LHCN-M2 (cell line): ENCODE data around the gene RALGAPA1. TPM values are rescaled to one million over a fixed set of nuclear protein-coding genes. Genes with fewer than 3 reads are reported as not detected.
"Not testable (repeated sequence)": the region's sequence is repeated elsewhere in the genome, so short reads cannot be mapped to it uniquely, and the experiment has no call there.

Experiments
- DNase-seq: peaks from one replicate; pipeline ENCODE4 v3.0.0-alpha.2; 2012; ENCODE audit warnings: low read depth
- total RNA-seq: library from RNA; depleted of rRNA; stranded (reverse); fragments of >200 nt; gene quantifications from 2 replicates; pipeline ENCODE4 v1.2.3, GENCODE V29; 2014

RALGAPA1 gene
- total RNA-seq, 1 experiment from 2014 or later: 15.3 TPM

DNA sequence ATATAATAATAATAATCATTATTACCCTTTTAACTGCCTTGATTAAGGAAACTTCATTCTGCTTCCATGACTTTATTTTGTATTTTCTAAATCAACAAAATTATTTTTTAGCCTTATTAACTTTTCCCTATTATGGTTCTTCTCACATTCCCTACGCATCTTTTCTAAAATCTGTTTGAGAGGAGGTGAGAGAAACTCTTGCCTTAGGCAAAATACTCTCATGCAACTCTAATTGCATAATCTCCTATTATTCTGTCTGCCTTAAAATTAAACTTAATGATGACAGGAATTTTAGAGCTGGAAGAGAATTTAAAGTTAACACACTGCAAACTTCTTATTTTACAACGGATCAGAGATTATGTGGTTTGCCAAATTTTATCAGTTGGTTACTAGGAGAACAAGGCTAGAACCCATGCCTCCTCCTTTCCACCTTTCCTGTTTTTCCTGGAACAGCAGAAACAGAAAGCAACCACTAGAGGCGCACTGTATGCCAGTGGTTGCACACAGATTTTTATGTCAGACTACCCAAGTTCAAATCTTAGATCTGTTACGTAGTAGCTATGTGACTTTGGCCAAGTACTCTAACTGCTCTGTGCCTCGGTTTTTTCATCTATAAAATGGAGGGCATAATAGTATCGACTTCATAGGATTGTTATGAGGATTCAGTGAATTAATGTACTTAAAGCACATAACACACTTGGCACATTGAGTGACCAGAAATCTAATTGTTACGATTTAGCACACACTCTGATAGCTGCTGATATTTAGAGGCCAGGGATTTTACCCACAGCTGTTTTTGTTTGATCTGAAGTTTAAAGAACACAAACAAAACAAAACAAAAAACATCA, 12.7 kb upstream of the RALGAPA1 start:
- peak; percentile 50 for DNase-seq

DNA sequence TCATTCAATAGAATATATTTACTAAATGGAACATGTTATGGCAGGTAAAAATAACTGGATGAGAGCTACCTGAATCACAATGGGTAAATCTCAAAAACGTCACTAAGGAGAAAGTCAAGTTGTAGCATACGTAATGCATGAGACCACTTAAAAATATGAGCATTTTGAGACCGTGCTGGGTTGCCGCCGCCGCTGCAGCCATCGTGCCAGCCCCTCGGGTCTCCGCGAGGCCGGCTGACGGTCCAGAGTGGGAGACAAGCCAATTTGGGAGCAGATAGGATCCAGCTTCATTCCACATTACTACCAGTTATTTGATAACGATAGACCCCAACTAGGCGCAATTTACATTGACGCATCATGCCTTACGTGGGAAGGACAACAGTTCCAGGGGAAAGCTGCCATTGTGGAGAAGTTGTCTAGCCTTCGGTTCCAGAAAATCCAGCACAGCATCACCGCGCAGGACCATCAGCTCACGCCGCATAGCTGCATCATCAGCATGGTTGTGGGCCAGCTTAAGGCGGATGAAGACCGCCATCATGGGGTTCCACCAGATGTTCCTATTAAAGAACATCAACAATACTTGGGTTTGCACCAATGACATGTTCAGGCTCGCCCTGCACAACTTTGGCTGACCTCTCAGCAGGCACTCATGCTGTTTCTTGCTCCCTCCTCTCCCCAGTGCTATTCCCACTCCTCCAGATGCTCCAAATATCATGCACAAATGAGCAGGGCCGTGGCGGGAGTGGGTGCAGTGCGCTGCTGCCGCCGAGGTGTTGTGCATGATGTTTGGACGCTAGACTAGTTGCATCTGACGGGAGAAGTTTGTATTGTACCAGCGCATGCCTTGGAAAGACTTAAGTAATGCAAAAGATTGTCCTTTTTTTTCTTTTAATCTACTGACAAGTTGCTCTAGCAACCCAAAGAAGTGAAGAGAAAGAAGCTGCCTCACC, 10.8 kb upstream of the RALGAPA1 start:
- DNase-seq: no peak

DNA sequence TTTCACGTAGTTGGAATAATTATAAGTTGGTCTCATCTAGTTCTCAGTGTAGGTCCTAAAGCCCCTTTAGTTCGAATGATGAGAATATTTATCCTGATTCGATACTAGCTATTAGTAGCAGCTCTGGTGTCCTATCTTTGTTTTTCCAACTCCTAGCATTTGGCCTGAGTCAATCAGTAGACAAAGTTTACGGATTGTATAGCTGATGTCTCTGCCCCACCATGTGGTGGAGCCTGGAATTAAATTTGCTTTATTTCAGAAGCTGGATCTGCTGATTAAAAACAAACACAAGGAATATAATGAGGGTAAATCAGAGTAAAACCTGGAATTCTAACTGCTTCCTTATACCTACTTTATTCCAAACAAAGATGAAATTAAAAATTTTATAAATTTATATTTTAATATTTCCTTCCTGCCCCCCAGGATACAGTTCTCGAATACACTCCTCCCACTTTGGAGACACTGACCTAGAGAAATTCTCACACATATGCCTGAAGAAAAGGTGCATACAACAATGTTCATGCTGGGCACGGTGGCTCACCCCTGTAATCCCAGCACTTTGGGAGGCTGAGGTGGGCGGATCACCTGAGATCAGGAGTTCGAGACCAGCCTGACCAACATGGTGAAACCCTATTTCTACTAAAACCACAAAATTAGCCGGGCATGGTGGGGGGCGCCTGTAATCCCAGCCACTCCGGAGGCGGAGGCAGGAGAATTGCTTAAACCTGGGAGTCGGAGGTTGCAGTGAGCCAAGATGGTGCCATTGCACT, 9.4 kb upstream of the RALGAPA1 start:
- peak; percentile 42 for DNase-seq

DNA sequence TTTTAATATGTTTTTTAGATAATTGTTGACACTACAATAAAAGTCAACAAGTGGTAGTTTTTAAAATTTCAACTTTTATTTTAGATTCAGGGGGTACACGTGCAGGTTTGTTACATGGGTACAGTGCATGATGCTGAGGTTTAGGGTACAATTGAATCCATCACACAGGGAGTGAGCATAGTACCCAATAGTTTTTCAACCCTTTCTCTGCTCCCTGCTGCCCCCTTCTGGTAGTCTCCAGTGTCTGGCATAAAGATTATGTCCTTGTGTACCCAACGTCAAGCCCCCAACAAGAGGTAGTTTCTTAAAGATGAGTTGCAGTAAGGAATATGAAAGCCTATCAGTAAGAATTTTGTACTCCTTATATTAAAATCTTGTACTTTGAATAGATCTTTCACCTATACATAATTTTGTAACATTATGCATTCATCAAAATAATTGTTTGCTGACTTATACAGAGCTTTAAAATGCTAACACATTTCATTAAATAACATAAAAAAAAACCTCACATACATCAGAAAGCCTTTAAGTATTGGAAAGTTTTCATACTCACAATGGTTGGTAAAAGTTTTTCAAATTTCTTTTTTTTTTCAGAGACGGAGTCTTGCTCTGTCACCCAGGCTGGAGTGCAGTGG, 5.4 kb upstream of the RALGAPA1 start:
- peak; percentile 52 for DNase-seq

DNA sequence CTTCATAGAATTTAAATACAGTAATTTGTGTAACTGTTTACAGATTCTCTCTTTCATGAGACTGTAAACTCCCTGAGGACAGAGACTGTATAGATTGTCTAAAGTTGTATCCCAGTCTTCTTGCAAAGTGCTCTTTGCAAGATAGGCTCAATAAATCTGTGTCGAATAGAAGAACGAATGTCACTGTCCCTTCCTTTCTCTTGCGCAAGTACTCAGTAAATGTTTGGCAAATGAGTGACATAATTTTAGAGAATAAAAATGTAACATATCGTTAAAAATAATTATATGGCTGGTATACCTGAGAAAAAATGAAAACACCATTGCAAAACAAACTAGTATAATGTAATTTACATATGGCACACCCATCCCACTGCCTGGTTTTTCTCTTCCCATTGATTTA, 1.9 kb upstream of the RALGAPA1 start:
- DNase-seq: no peak

DNA sequence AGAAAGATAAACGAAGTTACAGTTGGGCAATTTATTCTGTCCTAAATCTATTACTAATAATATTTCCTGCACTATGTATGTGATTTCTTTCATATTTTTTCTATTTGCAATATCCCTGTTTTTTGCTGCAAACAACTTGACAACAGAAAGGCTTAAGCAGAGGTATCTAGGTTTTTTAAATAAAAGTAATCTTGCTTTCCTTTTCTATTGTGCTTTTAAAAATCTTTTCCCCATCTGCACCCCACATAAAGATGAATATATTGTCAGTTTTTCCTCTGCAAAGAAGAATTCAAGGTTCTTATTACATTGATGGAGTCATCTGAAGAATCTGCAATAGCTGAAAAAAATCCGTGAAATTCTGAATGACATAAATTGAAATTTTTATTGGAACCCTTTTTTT, 502 bp upstream of the RALGAPA1 start:
- DNase-seq: no peak

DNA sequence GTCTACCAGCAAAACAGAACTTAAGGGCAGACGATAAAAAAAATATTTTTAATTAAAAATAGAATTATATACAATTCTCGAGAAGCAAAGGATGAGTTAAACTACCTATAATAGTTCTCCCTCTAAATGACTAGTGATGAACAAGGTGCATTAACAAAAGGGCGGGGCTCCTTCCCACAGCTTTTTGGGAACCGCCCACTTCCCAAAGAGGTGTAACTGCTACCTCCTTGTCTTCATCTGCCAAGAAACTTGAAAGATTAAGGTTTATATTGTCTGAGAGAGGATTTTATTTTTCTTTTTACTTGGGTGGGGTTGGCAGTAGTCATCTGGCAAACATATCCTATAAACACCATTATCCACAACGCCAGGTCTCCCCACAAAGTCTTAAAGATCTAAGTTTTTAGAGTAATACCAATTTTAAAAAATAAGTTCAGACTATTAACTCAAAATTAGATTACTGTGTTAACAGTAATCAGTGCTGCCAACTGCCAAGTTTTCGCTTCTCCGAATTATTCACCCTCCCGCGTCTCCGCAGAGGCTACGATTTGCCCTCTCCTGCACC, 938 bp downstream of the RALGAPA1 start:
- no peak for DNase-seq

DNA sequence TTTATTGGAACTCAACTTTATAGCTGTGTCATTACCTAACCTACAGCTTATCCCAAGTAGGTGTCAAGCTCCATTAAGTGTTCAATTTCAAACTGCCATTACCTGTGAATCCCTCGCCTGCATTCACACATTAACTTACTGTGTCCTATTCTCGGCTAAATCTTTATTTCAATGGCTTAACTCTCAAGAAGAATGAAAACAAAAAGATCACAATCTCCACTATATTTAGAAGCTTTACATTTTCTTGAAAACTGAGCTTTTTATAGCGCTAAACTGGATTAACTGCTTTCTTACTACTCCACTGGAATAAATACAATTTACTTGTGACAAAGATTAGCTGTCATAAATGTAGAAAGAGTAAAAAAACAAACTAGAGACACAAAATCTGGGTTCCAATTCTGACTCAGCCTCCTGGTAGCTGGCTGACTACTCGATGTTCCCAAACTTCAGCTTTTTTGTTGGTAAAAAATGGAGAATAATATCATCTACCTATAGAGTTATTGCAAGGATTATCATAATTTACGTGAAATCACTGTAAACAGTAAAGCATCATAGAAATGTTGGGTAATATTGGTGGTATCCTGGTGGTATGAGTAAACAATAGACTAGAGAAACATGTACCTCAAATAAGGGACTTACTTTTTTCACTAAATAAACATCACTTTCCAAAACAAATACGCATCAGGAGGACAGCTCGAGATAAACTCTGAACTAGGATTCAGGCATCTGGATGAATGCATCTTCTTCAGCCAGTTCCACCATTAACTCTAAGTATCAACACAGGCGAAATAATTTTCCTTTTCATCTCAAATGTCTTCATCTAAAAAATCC, 1.7 kb downstream of the RALGAPA1 start:
- DNase-seq: no peak

DNA sequence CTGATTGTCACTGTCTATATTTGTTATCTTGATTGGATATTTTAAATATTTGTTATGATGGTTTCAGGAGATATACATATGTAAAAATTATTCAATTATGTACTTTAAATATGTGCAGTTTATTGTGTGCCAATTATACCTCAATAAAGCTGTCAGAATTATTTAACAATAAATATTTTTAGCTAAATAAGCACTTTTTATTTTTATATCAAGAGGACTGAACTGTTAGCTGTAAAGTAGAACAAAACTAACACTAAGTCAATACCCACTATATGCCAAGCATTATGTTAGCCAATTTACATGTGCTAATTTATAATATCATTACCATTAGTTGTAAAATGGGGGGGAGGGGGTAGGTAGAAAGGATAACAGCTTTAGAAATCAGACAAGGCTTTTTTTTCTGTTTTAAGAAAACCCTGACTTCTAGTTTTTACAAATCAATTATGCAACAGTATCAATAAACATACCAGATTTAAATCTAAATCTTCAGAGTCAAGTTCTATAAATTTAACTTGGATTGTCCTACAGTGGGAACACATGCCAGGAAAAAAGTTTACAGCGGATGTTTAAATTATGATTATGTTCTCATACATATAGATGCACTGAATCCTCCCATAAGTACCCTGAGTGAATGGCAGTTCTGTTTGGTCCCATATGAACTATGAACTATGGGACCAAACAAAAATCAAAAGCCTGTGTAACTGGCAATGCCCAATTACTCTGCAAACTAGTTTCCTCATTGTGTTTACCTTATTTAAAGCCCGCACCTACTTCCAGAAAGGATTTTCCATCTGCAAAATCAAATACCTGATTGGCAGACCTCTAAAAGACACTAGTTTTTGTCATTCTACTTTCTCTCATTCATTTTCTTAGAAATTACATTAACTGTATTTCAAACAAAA, 2.8 kb downstream of the RALGAPA1 start:
- DNase-seq: no peak

DNA sequence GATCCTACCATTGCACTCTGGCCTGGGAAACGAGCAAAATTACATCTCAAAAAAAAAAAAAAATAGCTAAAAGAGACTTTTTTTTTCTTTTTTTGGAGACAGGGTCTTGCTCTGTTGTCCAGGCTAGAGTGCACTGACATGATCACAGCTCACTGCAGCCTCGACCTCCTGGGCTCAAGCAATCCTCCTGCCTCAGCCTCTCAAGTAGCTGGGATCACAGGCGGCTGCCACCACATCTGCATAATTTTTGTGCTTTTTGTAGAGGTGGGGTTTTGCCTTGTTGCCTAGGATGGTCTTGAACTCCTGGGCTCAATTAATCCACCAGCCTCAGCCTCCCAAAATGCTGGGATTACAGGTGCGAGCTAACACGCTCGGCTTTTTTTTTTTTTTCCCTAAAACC, 11.3 kb downstream of the RALGAPA1 start:
- no peak for DNase-seq

DNA sequence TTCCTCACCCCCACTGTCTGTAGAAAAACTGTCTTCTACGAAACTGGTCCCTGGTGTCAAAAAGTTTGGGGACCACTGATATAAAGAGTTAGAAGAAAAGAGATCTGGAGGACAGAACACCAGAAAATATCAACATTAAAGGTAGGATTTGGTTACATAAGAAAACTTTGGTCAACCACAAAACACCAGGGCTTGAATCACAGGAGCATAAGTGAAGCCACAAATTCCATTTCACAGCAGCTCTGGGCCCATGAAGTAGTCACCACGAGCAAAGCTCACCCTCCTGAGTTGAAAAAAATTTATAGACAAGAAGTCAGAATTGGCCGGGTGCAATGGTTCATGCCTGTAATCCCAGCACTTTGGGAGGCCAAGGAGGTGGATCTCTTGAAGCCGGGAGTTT, 19.4 kb downstream of the RALGAPA1 start:
- DNase-seq: peak; percentile 66

DNA sequence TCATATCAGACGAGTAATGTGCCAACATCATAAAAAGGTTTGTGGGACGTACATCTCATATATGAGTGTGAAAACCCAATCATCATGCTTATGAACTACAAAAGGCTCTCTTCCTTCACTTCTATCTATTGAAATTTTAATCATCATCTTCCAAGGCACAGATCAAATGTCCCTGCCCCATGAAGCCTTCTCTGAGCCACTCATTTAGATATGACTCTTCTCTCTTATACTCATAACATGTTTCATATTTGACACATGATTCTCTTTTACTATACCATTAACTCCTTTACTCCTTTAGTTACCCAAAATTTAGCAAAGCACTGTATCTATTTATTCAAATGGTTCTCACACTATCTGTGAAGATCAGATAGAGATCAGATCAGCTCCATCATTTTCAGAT, 22.2 kb downstream of the RALGAPA1 start:
- DNase-seq: no peak

DNA sequence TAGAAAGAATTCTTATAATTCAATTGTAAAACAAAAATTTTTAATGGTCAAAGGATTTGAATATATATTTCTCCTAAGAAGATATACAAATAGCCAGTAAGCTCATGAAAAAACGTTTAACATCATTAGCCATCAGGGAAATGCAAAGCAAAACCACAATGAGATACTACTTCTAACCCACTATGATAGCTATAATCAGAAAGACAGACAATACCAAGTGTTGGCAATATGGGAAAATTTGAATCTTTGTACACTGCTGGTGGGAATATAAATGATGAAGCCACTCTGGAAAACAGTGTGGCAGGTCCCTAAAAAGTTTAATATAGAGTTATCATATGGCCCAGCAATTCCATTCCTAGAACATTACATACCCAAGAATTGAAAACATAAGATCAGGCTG, 25.4 kb downstream of the RALGAPA1 start:
- DNase-seq: no peak

DNA sequence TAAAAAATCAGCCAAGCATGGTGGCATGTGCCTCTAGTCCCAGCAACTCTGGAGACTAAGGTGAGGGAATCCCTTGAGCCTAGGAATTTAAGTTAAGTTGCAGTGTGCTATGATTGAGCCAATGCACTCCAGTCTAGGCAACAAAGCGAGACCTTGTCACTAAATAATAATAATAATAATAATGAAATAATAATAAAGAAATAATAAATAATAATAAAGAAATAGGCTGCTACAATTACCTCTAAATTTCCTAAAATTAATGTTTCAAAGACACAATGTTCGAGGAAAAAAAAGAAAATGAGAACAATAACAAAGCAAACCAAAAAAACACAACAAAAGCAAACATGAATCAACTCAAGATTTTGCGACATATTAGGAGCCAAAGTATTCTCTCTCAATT, 29.7 kb downstream of the RALGAPA1 start:
- no peak for DNase-seq

DNA sequence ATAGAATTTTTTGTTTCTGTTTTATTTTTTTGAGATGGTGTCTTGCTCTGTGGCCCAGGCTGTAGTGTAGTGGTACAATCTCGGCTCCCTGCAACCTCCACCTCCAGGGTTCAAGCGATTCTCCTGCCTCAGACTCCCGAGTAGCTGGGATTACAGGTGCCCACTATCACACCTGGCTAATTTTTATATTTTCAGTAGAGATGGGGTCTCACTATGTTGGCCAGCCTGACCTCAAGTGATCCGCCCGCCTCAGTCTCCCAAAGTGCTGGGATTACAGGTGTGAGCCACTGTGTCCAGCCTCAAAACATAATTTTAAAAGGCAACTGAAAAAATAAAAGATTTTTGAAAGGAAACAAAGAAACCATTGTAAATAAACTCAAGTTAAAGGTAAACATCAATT, 31.5 kb downstream of the RALGAPA1 start:
- not testable (repeated sequence) for DNase-seq

DNA sequence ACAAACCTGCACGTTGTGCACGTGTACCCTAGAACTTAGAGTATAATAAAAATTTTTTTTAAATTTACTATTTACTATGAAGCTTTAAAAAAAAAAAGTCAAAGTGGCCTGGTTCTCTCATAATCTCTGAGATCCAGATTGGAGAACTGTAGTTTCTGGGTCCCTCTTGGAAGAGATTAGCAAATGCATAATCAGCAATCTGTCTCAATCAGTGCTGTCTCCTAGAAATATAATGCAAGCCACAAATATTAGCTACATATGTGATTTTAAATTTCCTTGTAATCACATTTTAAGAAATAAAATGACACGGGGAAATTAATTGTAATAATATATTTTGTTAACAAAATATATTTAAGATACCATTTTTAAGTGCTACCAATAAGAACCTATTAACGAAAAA, 32.3 kb downstream of the RALGAPA1 start:
- DNase-seq: no peak

DNA sequence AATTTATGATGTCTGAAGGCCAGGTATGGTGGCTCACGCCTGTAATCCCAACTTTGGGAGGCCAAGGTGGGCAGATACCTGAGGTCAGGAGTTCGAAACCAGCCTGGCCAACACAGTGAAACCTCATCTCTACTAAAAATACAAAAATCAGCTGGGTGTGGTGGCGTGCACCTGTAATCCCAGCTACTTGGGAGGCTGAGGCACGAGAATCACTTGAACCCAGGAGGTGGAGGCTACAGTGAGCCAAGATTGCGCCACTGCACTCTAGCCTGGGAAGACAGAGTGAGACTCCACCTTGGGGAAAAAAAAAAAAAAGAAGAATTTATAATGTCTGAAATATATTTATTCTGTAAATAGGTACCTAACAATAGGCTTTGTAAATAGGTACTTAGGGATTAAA, 33.0 kb downstream of the RALGAPA1 start:
- DNase-seq: not testable (repeated sequence)

DNA sequence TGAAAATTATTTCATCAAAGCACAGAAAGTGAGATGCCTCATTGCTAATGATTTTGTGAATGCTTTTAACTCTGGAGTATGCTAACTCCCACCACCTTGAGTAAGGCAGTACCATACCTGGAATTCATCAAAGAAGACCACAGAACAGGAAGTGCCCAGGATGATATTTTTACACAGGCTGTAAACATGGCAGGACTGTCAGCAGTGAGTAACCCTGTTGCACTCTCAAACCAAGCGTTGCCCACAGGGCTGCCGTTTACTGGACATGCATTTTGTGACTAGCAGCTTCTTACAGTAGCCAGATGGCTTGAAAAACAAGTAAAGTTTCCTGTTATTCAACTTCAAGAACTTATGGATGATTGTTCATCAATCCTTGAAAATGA, 42.4 kb downstream of the RALGAPA1 start:
- no peak for DNase-seq
